GM18511 (cell line): Measurements from ENCODE around the gene SIRPB2.

Source experiments
- ATAC-seq: cut with Tn5 transposase; IDR thresholded peaks from one replicate; pipeline ENCODE4 v1.9.1; 2021; ENCODE audit warnings: mild to moderate bottlenecking, moderate library complexity; ENCODE audit not compliant: unreplicated experiment

Gene SIRPB2

GRCh38 chr20:1491281-1491840 is at the start of gene SIRPB2:
TSS of gene SIRPB2 (minus strand) at chr20:1491420. CDS start at chr20:1491359, 61 bp downstream.
- ATAC-seq, result no peak

GRCh38 chr20:1539816-1540419 is 48.7 kb upstream of the SIRPB2 start:
- ATAC-seq, result no peak

GRCh38 chr20:1538655-1539054 is 47.4 kb upstream of the SIRPB2 start:
- ATAC-seq, result no peak

- no peak for ATAC-seq
Observed at GRCh38 chr20:1537731-1538058, 46.5 kb upstream of the SIRPB2 start.

- no peak for ATAC-seq
Observed at GRCh38 chr20:1536893-1537730, 45.9 kb upstream of the SIRPB2 start.

GRCh38 chr20:1535420-1536175 is 44.4 kb upstream of the SIRPB2 start:
- ATAC-seq, result peak; percentile 91

GRCh38 chr20:1534526-1534925 is 43.3 kb upstream of the SIRPB2 start:
- ATAC-seq, result no peak

GRCh38 chr20:1533059-1533458 is 41.8 kb upstream of the SIRPB2 start:
- no peak for ATAC-seq

GRCh38 chr20:1528811-1529210 is 37.6 kb upstream of the SIRPB2 start:
- no peak for ATAC-seq

GRCh38 chr20:1527923-1528322 is 36.7 kb upstream of the SIRPB2 start:
- ATAC-seq, result no peak

GRCh38 chr20:1526896-1527295 is 35.7 kb upstream of the SIRPB2 start:
- ATAC-seq, result no peak

- no peak for ATAC-seq
Observed at GRCh38 chr20:1526310-1526709, 35.1 kb upstream of the SIRPB2 start.

GRCh38 chr20:1524004-1524403 is 32.8 kb upstream of the SIRPB2 start:
- no peak for ATAC-seq

- ATAC-seq, result no peak
Observed at GRCh38 chr20:1517010-1517409, 25.8 kb upstream of the SIRPB2 start.

GRCh38 chr20:1513801-1514200 is 22.6 kb upstream of the SIRPB2 start:
- no peak for ATAC-seq

- no peak for ATAC-seq
Observed at GRCh38 chr20:1509237-1509636, 18.0 kb upstream of the SIRPB2 start.

- ATAC-seq, result no peak
Observed at GRCh38 chr20:1508574-1508973, 17.4 kb upstream of the SIRPB2 start.

- no peak for ATAC-seq
Observed at GRCh38 chr20:1507276-1507675, 16.1 kb upstream of the SIRPB2 start.

- ATAC-seq, result no peak
Observed at GRCh38 chr20:1505871-1506270, 14.7 kb upstream of the SIRPB2 start.

- ATAC-seq, result no peak
Observed at GRCh38 chr20:1505361-1505760, 14.1 kb upstream of the SIRPB2 start.

GRCh38 chr20:1503564-1504227 is 12.5 kb upstream of the SIRPB2 start:
- peak; percentile 94 for ATAC-seq
